ENCODE results near the gene CNOT1.
"Not testable (repeated sequence)": the region's sequence is repeated elsewhere in the genome, so short reads cannot be mapped to it uniquely, and the experiment has no call there.

CNOT1 gene

GRCh38 chr16:58637021-58637420, 7.4 kb upstream of the CNOT1 start:
- not testable (repeated sequence) for DNase-seq

- no peak for DNase-seq
Measured at GRCh38 chr16:58636466-58636865, 6.8 kb upstream of the CNOT1 start.

- no peak for DNase-seq
Measured at GRCh38 chr16:58635502-58635901, 5.9 kb upstream of the CNOT1 start.

- no peak for DNase-seq
Measured at GRCh38 chr16:58634265-58634802, 4.7 kb upstream of the CNOT1 start.

- peak; percentile 46 to 63 for DNase-seq
Measured at GRCh38 chr16:58628845-58629732, 537 bp downstream of the CNOT1 start.

- no peak for DNase-seq
Measured at GRCh38 chr16:58624209-58624608, 5.4 kb downstream of the CNOT1 start.

GRCh38 chr16:58620396-58620795, 9.2 kb downstream of the CNOT1 start:
- DNase-seq = no peak

- DNase-seq = no peak
Measured at GRCh38 chr16:58615280-58615679, 14.3 kb downstream of the CNOT1 start.

- DNase-seq = no peak
Measured at GRCh38 chr16:58614860-58615259, 14.8 kb downstream of the CNOT1 start.

- DNase-seq = no peak
Measured at GRCh38 chr16:58614212-58614611, 15.4 kb downstream of the CNOT1 start.

GRCh38 chr16:58612965-58613364, 16.7 kb downstream of the CNOT1 start:
- DNase-seq = not testable (repeated sequence)

GRCh38 chr16:58608601-58609136, 21.0 kb downstream of the CNOT1 start:
- DNase-seq = no peak

GRCh38 chr16:58605562-58605961, 24.1 kb downstream of the CNOT1 start:
- DNase-seq = no peak

GRCh38 chr16:58591083-58591482, 38.5 kb downstream of the CNOT1 start:
- DNase-seq = no peak

GRCh38 chr16:58589326-58589905, 40.2 kb downstream of the CNOT1 start:
- DNase-seq = no peak

- DNase-seq = no peak
Measured at GRCh38 chr16:58588406-58588805, 41.2 kb downstream of the CNOT1 start.

- no peak for DNase-seq
Measured at GRCh38 chr16:58586340-58587030, 43.1 kb downstream of the CNOT1 start.

- DNase-seq = no peak
Measured at GRCh38 chr16:58584831-58585505, 44.7 kb downstream of the CNOT1 start.

GRCh38 chr16:58582971-58583765, 46.5 kb downstream of the CNOT1 start:
- DNase-seq = no peak

GRCh38 chr16:58582133-58582532, 47.5 kb downstream of the CNOT1 start:
- no peak for DNase-seq

- no peak for DNase-seq
Measured at GRCh38 chr16:58579587-58579986, 50.0 kb downstream of the CNOT1 start.

- no peak for DNase-seq
Measured at GRCh38 chr16:58578642-58579041, 51.0 kb downstream of the CNOT1 start.

Data from CD4-positive, alpha-beta T cell treated with Interferon alpha-2 for 1 hour (primary cell).